ENCODE measurements around the gene RIIAD1. TPM values are rescaled to one million over a fixed set of nuclear protein-coding genes. Genes with fewer than 3 reads are reported as not detected.
"Not testable (repeated sequence)": the region's sequence is repeated elsewhere in the genome, so short reads cannot be mapped to it uniquely, and the experiment has no call there.

Gene RIIAD1, protein sequence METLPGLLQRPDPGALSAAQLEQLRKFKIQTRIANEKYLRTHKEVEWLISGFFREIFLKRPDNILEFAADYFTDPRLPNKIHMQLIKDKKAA
- polyA plus RNA-seq (2013, experiment 1 of 2; ENCODE audit: insufficient read length): not detected
- polyA plus RNA-seq (2013, experiment 2 of 2; ENCODE audit: insufficient read length): not detected

DNA sequence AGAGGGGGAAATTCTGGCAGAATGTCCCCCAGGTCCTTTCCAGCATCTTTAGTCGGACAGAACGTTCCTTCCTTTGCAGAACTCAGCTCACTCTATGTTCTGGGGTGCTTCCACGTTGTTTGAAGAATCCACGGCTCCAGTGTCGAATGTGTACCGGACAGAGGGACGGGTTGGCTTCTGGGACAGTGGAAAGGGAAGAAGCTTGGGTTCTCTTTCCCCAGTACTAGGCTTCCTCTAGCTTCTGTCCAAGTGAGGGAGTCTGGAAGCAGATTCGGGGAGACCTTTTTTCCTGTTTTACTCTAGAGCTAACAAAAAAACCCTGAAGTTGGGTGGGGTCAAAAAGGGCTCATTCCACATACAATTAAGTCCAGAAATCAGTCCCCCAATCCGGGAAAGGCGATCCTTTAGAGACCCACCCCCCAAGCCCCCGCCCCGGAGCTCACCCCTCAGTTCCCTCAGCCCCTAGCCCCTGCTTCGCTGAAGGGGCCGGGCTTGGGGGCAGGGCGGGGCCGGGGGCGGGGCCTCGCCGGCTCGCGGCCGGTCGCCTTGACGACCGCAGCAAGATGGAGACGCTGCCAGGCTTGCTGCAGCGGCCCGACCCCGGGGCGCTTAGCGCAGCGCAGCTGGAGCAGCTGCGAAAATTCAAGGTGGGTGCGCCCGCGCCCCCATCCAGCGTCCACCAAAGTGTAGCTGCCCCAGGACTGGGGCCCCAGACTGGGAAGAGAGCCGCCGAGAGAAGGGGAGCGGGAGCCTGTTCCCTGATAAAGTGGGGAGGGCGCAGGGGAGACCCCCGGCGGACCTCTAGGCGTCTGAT, at the start of gene RIIAD1:
Gene RIIAD1, plus strand, starts transcription at position 549 of the 814 bp plus-strand sequence. Its CDS starts 15 bp downstream, at position 564.
- no peak for DNase-seq

DNA sequence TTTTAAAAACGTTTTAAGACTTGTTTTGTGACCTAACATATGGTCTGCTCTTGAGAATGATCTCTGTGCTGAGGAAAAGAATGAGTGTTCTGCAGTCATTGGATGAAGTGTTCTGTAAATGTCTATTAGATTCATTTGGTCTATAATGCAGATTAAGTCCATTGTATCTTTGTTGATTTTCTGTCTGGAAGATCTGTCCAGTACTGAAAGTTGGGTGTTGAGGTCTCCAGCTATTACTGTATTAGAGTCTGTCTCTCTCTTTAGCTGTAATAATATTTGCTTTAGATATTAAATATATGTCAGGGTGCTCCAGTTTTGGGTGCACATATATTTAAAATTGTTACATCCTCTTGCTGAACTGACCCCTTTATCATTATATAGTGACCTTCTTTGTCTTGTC, 47.9 kb upstream of the RIIAD1 start:
- no peak for DNase-seq

DNA sequence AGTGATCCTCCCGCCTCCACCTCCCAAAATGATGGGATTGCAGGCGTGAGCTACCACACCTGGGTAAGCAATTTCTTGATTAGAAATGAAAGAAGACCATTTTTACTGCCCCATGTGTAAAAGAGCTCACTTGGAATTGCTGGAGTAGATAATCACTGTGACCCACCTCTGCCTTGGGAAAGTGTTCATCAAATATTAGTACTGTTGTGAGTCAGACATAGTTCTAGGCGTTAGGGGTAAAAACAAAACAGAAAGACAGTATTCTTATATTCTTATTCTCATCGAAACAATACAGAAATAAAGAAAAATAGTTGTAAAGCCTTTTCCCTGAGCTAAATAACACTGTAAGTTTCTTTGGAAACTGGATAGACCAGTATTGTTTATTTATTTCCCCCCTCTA, 40.9 kb upstream of the RIIAD1 start:
- peak; percentile 17 for DNase-seq

DNA sequence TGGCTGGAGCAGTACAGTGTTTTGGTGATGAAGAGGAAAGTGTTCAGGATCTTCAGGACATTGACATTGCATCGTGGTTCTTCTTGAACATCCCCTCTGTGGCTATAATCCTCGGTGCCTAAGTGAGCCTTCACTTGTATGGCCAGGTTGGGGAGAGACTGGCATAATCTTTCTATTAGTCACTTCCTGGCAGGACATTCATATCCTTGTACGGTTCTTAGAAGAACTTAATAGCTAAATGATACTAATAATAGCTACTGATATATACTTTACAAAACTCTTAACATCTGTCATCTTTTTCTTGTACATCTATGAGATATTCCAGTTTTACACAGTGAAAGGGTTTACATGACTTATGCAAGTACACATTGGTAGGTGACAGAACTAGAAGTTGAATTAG, 40.5 kb upstream of the RIIAD1 start:
- DNase-seq: peak; percentile 91

DNA sequence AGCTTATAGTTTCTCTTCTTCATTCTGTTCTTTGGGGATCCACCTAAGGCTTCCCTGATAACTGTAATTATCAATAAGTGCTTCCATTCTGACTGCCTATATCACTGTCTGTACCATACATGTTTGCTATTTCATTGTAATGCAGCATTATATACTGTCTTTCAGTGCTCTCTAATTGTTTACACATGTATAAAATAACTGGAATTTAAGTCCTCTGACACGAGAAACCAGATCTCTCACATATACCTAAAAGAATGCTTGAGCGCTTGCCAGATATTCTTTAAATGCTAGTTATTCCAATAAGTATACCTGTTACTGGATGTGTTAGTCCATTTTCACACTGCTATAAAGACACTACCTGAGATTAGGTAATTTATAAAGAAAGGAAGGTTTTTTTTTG, 39.4 kb upstream of the RIIAD1 start:
- DNase-seq: peak; percentile 70

DNA sequence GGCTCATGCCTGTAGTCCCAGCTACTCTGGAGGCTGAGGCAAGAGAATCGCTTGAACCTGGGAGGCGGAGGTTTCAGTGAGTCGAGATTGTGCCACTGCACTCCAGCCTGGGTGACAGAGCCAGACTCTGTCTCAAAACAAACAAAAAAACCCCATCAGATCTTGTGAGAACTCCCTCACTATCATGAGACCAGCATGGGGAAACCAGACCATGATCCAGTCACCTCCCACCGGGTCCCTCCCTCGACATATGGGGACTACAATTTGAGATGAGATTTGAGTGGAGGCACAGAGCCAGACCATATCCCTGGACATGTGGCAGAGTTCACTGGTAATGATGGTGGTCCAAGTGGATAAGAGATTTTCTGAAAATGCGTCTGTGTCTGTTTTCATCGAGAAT, 38.4 kb upstream of the RIIAD1 start:
- not testable (repeated sequence) for DNase-seq

DNA sequence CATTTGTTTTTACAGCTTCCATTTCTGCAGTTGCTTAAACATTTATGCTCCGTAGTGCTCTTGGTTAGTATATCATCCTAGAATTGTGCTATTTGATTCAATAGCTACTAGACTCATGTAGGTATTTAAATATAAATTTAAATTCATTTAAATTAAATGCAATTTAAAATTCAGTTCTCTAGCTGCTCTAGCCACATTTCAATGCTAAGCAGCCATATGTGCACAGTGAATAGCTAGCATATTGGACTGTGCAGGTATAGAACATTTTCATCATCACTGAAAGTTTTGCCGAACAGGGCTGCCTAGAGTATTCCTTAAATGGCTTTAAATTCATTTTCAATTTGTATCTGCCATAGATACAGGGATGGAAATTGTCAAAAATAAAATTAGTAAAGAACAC, 37.2 kb upstream of the RIIAD1 start:
- DNase-seq: no peak

DNA sequence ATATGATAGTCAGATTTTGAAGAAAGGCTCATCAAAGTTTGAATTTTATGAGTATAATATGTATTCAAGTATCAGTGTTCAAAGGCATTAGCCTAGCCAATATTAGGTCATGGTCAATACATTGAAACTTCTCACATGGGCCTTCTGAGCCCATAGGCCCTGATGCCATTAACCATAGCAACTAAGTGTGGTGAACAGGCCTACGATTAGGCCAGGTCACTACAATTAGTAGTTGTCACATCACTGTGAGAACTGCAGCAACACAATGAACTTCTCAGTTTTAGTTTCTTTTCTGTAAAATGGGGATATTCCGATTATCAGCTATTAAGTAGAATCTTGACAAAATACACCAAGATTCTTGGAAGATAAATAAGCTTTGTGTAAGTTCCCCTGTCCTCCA, 34.8 kb upstream of the RIIAD1 start:
- no peak for DNase-seq

DNA sequence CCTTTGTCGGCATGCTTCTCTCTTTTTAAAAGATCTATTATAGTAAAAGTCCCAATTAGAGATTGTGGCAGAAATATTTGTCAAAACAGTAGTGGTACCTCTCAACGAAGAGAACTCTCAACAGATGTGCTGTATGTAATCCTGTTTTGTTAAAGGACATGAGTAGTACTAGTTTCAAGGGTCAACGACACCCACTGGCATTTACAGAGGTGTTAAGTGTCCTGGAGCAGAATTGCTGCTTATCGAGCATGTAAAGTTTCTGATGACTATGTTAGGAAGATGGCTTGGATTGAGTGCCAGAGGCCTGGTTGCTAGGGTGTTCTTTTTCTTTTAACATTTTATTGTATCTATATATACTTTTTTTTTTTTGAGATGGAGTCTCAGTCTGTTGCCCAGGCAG, 31.8 kb upstream of the RIIAD1 start:
- no peak for DNase-seq

DNA sequence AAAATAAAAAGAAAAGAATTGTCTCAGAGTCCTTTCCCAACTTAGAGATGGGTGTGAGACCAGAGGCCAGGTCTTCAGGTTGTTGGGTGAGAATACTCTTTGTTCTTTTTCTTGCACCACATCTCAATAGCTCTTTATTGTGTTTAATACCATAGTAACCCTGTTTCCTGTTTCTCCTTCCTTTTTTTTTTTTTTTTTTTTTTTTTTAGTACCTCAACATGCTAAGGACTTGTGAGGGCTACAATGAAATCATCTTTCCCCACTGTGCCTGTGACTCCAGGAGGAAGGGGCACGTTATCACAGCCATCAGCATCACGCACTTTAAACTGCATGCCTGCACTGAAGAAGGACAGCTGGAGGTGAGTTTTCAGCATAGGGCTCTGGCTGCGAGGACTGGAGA, 29.1 kb upstream of the RIIAD1 start:
- DNase-seq: no peak

DNA sequence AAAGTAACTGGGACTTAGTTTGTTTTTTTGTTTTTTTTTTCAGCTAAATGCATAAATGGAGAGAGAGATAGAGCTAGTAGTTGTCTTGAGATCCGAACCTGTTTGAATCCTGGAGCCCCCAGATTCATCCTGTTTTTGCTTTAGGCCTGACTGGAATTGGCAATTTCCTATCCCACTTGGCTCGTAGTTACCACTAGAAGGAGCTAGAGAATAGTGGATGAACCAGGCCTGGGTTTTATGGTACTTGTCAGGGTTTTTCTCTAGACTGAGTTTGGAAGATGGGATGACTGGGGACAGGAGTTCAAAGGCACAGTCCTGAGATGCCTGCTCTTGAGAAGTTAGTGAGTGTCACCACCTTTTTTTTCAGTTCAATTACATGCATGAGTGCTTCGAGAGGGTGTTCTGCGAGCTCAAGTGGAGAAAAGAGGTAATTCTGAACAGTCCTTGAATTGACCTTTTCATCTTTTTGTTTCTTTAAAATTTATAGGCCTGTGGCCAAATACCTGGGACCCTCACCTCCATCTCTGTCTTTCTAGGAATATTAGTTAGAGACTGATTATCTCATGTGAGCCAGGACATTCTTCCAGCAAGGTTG, 28.2 kb upstream of the RIIAD1 start:
- DNase-seq: peak; percentile 22

DNA sequence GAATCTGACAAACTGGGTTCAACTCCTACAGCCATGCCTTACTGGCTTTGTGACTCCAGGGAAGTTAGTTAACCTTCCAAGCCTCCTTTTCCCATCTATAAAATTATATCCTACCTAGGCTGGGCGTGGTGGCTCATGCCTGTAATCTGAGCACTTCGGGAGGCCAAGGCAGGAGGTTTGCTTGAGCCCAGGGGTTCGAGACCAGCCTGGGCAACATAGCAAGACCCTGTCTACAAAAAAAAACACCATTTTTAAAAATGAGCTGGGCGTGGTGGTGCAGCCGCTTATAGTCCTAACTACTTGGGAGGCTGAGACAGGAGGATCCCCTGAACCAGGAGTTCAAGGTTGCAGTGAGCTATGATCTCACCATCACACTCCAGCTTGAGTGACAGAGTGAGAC, 19.8 kb upstream of the RIIAD1 start:
- no peak for DNase-seq

DNA sequence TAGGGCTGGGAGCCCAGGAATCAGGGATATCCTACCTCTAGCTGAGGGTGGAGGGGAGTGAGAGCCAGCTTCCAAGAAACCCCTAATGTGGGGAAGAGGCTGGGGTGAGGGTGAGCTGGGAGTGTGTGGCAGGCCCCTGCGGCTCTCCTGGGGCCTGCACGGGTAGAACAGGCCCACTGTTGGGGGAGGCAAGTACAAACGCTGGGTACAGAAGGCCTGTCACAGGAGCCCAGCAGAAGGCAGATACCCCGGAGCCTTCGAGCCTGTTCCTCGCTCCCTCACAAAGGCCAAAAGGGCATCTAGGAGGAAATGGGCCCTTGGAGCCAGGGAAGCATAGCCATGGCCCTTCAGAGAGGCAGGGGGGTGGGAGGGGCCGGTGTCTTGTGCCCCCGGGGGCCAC, 18.4 kb upstream of the RIIAD1 start:
- no peak for DNase-seq

DNA sequence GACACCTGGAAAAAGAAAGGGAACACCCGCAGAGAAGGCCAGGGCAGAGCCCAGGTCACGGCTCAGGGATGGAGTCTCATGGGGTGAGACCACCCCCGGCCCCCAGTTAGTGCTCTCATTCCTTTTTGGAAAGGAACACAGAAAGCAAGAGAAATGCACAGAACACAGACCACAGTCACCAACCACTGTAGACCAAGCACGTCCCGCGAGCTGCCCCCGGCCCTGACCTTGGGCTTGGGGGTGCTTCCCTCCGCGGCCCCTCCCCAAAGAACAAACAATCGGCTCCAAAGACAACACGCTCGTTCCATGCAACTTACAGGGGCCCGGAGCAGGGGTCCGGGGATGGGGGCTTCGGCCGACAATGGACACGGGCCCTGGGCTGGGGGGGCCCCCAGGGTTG, 17.5 kb upstream of the RIIAD1 start:
- DNase-seq: no peak

DNA sequence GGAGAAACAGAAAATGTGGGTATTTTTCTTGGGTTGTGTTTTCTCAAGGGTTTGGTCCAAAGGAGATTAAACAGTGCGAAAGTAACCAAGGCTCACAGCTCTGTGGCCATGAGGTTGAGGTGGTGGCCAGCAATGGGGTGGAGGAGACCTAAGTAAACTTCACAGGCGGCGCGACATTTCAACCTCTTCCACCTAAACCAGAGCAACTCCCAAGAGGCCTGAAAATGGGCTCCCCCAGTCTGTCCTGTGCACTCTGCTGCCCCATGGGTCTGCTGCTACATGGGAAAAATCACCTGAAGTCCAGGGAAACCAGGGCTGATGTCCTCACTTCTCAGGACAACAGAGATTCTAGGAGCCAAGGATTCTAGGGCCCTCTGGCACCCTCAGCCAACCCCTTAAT, 17.1 kb upstream of the RIIAD1 start:
- no peak for DNase-seq

DNA sequence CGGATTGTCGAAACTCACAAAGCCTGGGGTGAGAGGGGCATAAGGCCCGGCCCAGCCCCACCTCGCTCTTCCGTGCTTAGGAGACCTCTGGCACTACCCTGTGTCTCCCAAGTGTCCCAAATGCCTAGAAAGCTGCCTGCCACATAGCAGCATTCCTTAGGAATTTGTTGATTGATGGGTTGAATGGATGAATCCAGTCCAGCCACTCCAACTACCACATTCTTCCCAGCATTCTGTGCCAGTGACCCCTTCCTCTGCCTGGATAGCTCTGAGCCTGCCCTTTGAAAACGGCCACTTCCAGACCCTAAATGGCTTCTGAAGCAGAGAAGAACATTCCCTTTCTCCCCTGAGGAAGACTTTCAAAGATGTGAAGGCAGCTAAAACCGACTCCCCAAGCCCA, 16.2 kb upstream of the RIIAD1 start:
- DNase-seq: no peak

DNA sequence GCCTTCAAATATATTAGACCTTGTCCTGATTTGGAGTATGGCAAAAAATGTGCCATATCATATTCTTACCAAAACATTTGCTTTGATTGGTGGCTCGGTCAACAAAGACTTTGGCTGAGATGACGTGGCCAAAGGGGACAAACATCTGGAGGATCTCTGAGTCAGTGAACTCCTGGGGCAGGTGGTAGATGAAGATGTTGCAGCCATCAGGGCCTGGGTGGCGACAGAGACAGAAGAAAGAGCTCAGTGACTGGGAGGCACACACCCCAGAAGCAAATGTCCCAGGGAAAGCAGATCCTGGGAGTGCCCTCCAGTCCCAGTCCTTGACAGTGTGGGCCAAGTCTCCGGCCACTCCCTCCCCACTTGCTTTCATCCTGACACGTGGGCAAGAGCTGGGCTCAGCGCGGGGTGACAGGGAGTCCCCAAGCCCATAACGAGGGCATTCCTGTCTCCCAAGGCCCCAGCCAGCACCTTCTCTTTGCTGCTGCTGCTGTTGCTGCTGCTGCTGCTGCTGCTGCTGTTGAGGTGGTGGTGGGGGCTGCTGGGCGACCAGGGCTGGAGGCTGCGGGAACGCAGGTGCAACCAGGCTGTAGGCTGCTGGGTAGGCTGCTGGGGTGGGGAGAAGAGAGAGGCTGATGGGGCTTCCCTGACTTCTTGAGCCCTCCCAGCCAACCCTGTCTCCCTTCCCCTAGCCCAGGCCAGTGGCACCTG, 15.4 kb upstream of the RIIAD1 start:
- DNase-seq: no peak

DNA sequence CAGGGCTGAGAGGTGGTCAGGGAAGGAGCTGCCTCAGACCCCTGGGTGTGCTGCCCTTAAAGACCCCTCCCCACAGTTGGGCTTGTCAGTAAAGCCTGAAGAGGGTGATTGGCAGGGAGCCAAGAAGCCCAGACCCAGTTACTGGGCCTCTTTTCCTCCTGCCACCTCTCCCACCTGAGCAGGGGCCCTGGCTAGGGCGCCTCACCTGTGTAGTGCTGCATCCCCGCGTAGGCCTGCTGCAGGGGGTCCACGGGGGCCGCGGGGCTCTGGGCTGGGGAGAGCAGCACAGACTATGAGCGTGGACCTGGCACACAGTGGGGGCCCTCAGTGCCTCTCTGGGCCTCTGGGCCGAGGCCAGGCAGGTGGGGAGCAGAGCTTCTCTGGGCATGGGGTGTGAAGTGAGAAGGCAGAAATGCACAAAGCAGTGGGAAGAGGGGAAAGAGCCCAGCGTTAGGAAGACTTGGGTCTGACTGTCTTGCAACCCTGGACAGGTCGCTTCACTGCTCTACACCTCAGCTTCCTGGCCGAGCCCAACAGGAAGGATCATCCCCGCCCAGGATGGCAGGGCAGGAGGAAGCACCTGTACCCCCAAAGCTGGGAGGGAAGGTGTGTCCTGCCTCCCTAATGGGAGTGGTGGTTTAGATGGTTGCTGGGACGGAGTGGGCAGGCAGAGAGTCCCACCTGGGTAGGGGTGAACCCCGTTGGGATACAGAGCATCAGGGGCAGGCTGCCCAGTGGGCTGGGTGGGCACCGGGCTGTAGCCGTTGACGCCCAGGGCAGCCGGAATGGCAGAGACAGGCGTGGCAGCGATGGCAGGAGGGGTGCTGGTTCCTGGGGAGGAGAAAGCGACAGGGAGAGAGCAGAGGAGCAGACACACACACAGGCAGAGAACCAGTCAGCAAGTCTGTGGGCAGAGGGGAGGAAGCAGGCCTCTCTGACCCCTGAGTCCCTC, 14.6 kb upstream of the RIIAD1 start:
- DNase-seq: no peak

DNA sequence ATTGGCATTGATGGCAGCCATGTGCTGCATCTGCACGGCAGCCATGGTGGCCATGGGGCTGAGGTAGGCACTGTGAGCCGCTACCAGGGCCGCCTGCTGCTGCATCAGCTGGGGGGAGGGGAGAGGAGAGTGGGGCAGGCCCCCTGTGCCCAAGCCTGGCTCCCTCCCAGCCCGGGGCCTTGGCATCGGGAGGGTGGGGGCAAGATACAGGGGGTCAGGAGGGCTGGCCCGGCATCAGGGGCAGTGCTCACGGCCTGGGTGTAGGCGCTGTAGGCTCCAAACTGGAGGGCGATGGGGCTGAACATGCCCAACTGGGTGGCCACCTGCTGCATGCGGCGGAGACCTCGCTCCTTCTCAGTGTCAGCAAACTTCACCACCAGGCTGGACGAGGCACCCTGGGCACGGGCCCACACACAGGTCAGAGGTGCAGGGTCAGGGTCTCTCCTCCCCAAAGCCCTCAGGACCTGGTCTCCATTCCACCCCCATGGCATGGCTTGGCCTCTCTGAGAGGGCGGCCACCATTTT, 13.7 kb upstream of the RIIAD1 start:
- DNase-seq: no peak

DNA sequence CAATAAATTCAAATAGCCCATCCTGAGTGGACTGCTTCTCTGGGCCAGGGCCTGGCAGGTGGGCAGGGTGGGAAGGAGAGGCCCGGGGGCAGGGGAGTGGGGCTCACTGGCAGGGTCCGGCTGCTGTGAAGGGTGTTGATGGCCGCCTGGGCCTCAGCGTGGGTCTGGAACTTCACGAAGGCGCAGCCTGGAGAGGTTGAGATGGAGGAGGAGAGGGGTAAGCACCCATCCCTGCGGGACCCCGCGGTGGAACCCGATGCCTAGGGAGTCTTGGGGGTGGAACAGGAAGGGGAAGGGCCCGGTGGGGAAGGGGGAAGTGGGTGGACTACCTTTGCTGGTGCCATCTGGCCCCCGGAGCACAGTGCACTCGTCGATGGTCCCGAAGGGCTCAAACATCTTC, 12.4 kb upstream of the RIIAD1 start:
- DNase-seq: no peak

DNA sequence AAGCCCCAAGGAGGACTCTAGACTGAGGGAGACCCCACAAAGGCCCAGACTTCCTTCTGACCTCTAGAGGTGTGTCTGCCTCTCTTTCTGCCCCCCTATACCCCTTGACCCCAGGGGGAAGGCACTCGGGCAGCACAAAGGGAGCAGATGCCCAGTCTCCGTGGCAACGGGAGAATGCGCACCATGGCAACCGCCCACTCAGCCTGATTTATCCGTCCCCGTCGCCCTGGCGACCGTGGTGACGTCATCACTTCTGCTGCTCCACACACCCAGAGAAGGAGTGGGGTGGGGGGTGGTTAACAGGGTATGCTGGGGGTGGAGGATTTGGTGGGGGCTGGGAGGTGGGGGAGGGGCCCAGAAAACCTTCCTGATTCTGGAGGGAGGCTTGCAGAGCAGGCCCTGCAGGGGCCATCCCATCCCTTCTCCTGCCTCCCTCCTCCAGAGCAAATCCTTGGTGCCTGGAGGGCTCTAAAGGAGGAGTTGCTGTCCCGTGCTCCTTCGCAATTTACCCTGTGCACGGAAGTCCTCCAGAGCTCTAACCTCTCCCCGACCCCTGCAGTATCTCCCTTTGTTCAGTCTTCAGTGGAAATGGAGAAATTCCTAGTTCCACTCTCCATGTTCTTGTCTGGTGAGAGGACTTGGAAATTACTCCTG, 11.0 kb upstream of the RIIAD1 start:
- DNase-seq: peak; percentile 41
